GM12874 (cell line): ENCODE measurements around the gene EPHB1.

Source experiments
- CTCF ChIP-seq: IDR thresholded peaks from 2 replicates; pipeline ENCODE4 v1.5.1; 2011; ENCODE audit warnings: low read depth, mild to moderate bottlenecking, control low read depth, low read length, moderate library complexity; ENCODE audit not compliant: insufficient read depth

The EPHB1 gene

GRCh38 chr3:135050536-135050935 is 255.5 kb downstream of the EPHB1 start:
- no peak for TF ChIP-seq CTCF

- TF ChIP-seq CTCF: no peak
These were observed 256.4 kb downstream of the EPHB1 start for GRCh38 chr3:135051409-135051973.

- no peak for TF ChIP-seq CTCF
These were observed 260.4 kb downstream of the EPHB1 start for GRCh38 chr3:135055449-135055848.

GRCh38 chr3:135056084-135056730 is 261.1 kb downstream of the EPHB1 start:
- TF ChIP-seq CTCF: no peak

- no peak for TF ChIP-seq CTCF
These were observed 261.8 kb downstream of the EPHB1 start for GRCh38 chr3:135056733-135057310.

- no peak for TF ChIP-seq CTCF
These were observed 262.9 kb downstream of the EPHB1 start for GRCh38 chr3:135057996-135058395.

GRCh38 chr3:135059580-135059979 is 264.5 kb downstream of the EPHB1 start:
- no peak for TF ChIP-seq CTCF
